ENCODE results near the gene RABGAP1L. TPM values are rescaled to one million over a fixed set of nuclear protein-coding genes. Genes with fewer than 3 reads are reported as not detected.

The RABGAP1L gene
- polyA plus RNA-seq, 1 donor (not counting 4 experiments of a cell fraction or from before 2014, with no cell fraction given), result 24.2 TPM

GRCh38 chr1:174968750-174969244, 809.5 kb downstream of the RABGAP1L start:
- Histone ChIP-seq H4K20me1 (ENCODE audit: control insufficient read depth, extremely low read depth, insufficient read depth, low read length) (no peaks in the 10 kb centered on the region), H3K4me3 (ENCODE audit: control insufficient read depth in 2 of 3, extremely low read depth in 1 of 3, insufficient read depth in 2 of 3, low read depth in 1 of 3, low read length in 3 of 3) (no peak overlapping the region), H3K9me3 (ENCODE audit: control insufficient read depth, low read depth, low read length) (no peaks in the 10 kb centered on the region), H3K79me2 (ENCODE audit: control insufficient read depth, insufficient read depth, low read length) (no peaks in the 10 kb centered on the region), H3K4me2 (ENCODE audit: control insufficient read depth, extremely low read depth, insufficient read depth, low read depth, low read length) (no peak overlapping the region), H3K9me1 (ENCODE audit: control insufficient read depth, extremely low read depth, insufficient read depth, low read length) (no peaks in the 10 kb centered on the region), H3K27me3 (ENCODE audit: control insufficient read depth, extremely low read depth, insufficient read depth, low read length) (no peaks in the 10 kb centered on the region), H3K4me1 (ENCODE audit: control insufficient read depth, extremely low read depth, insufficient read depth, low read length) (peaks cover 30% of the 10 kb centered on the region), H3K9ac (ENCODE audit: control insufficient read depth, extremely low read depth, insufficient read depth, low read length) (no peak overlapping the region), H2AFZ (ENCODE audit: control insufficient read depth, low read length) (no peak overlapping the region), H3K36me3 (ENCODE audit: control insufficient read depth in 2 of 2, extremely low read depth in 1 of 2, insufficient read depth in 2 of 2, low read length in 2 of 2) (no peaks in the 10 kb centered on the region), H3K27ac (ENCODE audit: control insufficient read depth, insufficient read depth, low read length) (no peak overlapping the region)
- TF ChIP-seq EZH2 (IDR thresholded peaks at IDR 0.05; ENCODE audit: low read length), result no peak
- TF ChIP-seq CTCF (optimal IDR thresholded peaks at IDR 0.05 in 1 of 3, IDR thresholded peaks at IDR 0.05 in 1 of 3, conservative IDR thresholded peaks at IDR 0.05 in 1 of 3; ENCODE audit: extremely low read depth in 1 of 3, insufficient read depth in 2 of 3, low read length in 3 of 3), result no peak
- DNase-seq (ENCODE audit: low read depth, low spot score) (no peak), FAIRE-seq (no peak)
- dilution Hi-C loops (cut with MboI; ENCODE audit: extremely low pct_ligation_motif_present, low sequenced_read_pairs), result no loop called here

- H3K4me2 ChIP-seq (ENCODE audit: control insufficient read depth, extremely low read depth, insufficient read depth, low read depth, low read length), result no peak overlapping the region
- no peak for TF ChIP-seq CTCF (optimal IDR thresholded peaks at IDR 0.05 in 1 of 3, IDR thresholded peaks at IDR 0.05 in 1 of 3, conservative IDR thresholded peaks at IDR 0.05 in 1 of 3; ENCODE audit: extremely low read depth in 1 of 3, insufficient read depth in 2 of 3, low read length in 3 of 3)
- no peak for TF ChIP-seq EZH2 (IDR thresholded peaks at IDR 0.05; ENCODE audit: low read length)
- H3K27ac ChIP-seq (ENCODE audit: control insufficient read depth, insufficient read depth, low read length), result no peak overlapping the region
- no peaks in the 10 kb centered on the region for H3K79me2 ChIP-seq (ENCODE audit: control insufficient read depth, insufficient read depth, low read length)
- no peaks in the 10 kb centered on the region for H3K36me3 ChIP-seq (ENCODE audit: control insufficient read depth in 2 of 2, extremely low read depth in 1 of 2, insufficient read depth in 2 of 2, low read length in 2 of 2)
- no peak overlapping the region for H3K9ac ChIP-seq (ENCODE audit: control insufficient read depth, extremely low read depth, insufficient read depth, low read length)
- DNase-seq (ENCODE audit: low read depth, low spot score) (no peak), FAIRE-seq (no peak)
- no peak overlapping the region for H3K4me3 ChIP-seq (ENCODE audit: control insufficient read depth in 2 of 3, extremely low read depth in 1 of 3, insufficient read depth in 2 of 3, low read depth in 1 of 3, low read length in 3 of 3)
- H3K9me1 ChIP-seq (ENCODE audit: control insufficient read depth, extremely low read depth, insufficient read depth, low read length), result no peaks in the 10 kb centered on the region
- dilution Hi-C loops (cut with MboI; ENCODE audit: extremely low pct_ligation_motif_present, low sequenced_read_pairs), result no loop called here
- no peaks in the 10 kb centered on the region for H3K27me3 ChIP-seq (ENCODE audit: control insufficient read depth, extremely low read depth, insufficient read depth, low read length)
- no peaks in the 10 kb centered on the region for H3K9me3 ChIP-seq (ENCODE audit: control insufficient read depth, low read depth, low read length)
- H3K4me1 ChIP-seq (ENCODE audit: control insufficient read depth, extremely low read depth, insufficient read depth, low read length), result peaks cover 18% of the 10 kb centered on the region
- H2AFZ ChIP-seq (ENCODE audit: control insufficient read depth, low read length), result no peak overlapping the region
- H4K20me1 ChIP-seq (ENCODE audit: control insufficient read depth, extremely low read depth, insufficient read depth, low read length), result no peaks in the 10 kb centered on the region
These were observed 810.7 kb downstream of the RABGAP1L start for GRCh38 chr1:174969977-174970376.

Measured in keratinocyte (primary cell).